H1 (cell line): Measurements from ENCODE around the gene SLMAP. TPM values are rescaled to one million over a fixed set of nuclear protein-coding genes. Genes with fewer than 3 reads are reported as not detected.

ENCODE experiments used
- ASH2L ChIP-seq: fragments of 200-600, 300-600 bp; sonication (generic); IDR thresholded peaks from one replicate; pipeline ENCODE4 v1.7.1; 2017; ENCODE audit warnings: low read length
- BCL11A ChIP-seq, 2 experiments: IDR thresholded peaks; one replicate each; pipeline ENCODE4 v1.6.1; 2011; ENCODE audit warnings: low read depth in 2 of 2, low read length in 2 of 2, mild to moderate bottlenecking in 2 of 2
- BRCA1 ChIP-seq: IDR thresholded peaks from 2 replicates; pipeline ENCODE4 v1.6.1; 2012; ENCODE audit warnings: low read depth, low read length, improper control_type of control experiment
- CHD7 ChIP-seq: fragments of 300-600 bp; sonication (generic); IDR thresholded peaks from 2 replicates; pipeline ENCODE4 v1.7.1; 2012; ENCODE audit warnings: low read length, moderate library complexity, mild to moderate bottlenecking, inconsistent platforms; ENCODE audit not compliant: insufficient replicate concordance
- CREB1 ChIP-seq: IDR thresholded peaks from 2 replicates; pipeline ENCODE4 v1.6.1; 2012; ENCODE audit warnings: inconsistent platforms
- HDAC2 ChIP-seq, 2 experiments: fragments of 300-600 bp in 1 of 2; sonication (generic) in 1 of 2; IDR thresholded peaks; 2 replicates each; pipeline ENCODE4 v1.6.1; 2011 to 2012; ENCODE audit warnings: low read depth in 2 of 2, low read length in 2 of 2, mild to moderate bottlenecking in 2 of 2, moderate library complexity in 2 of 2, borderline replicate concordance in 1 of 2, inconsistent platforms in 1 of 2
- JUN ChIP-seq: IDR thresholded peaks from 2 replicates; pipeline ENCODE4 v1.6.1; 2011; ENCODE audit warnings: low read depth, mild to moderate bottlenecking, improper control_type of control experiment, low read length
- MAFK ChIP-seq: IDR thresholded peaks from 2 replicates; pipeline ENCODE4 v1.6.1; 2012; ENCODE audit warnings: low read depth, mild to moderate bottlenecking, improper control_type of control experiment, low read length
- TEAD4 ChIP-seq: IDR thresholded peaks from 2 replicates; pipeline ENCODE4 v1.6.1; 2012; ENCODE audit warnings: low read depth, low read length, inconsistent platforms, mixed read lengths
- ZNF274 ChIP-seq: IDR thresholded peaks from 2 replicates; pipeline ENCODE4 v1.7.0; 2012; ENCODE audit warnings: low read length, borderline replicate concordance; ENCODE audit errors: extremely low read depth
- polyA plus RNA-seq, 7 experiments: library from polyadenylated mRNA; depleted of rRNA in 3 of 7; stranded (reverse) in 5 of 7; unstranded in 2 of 7; fragments of >200 nt in 5 of 7; fragments of 200-250 nt in 2 of 7; gene quantifications; 1 replicate in 5 of 7; 2 replicates in 1 of 7; 4 replicates in 1 of 7; pipeline versions ENCODE4 v1.2.1 to v1.2.3, GENCODE V29; 2011 to 2013; ENCODE audit warnings: missing spikeins in 2 of 7, mixed read lengths in 2 of 7
- total RNA-seq: library from RNA; stranded (reverse); fragmentation: NEBNext Ultra II Directional; extraction: Animal tissue kit (Norgen Biotek cat#: 25700); gene quantifications from 2 replicates; pipeline ENCODE4 v1.2.1, GENCODE V29; 2021

Gene SLMAP
- total and polyA plus RNA-seq, 2 of the 8 experiments (the other 6 are each of a cell fraction or from before 2014, with no cell fraction given) = 13.6 to 70.4 TPM

GRCh38 chr3:57756528-57757401, 656 bp downstream of the SLMAP start (continued):
- TF ChIP-seq CHD7 (no peak), CREB1 (no peak), JUN (no peak), BRCA1 (no peak), MAFK (no peak), ASH2L (peak; percentile 75), TEAD4 (no peak), BCL11A (IDR thresholded peaks at IDR 0.05; ENCODE audit: low read depth in 2 of 2, low read length in 2 of 2) (no peak), HDAC2 (IDR thresholded peaks at IDR 0.05; ENCODE audit: borderline replicate concordance in 1 of 2, low read depth in 2 of 2, low read length in 2 of 2) (no peak; a peak in 1 of 4 replicates), ZNF274 (no peak)
